H1 (cell line): ENCODE measurements around the gene ARHGAP26. TPM values are rescaled to one million over a fixed set of nuclear protein-coding genes. Genes with fewer than 3 reads are reported as not detected.

Source experiments
- CTCF ChIA-PET: fragments of 300-600 bp; sonication (Branson Sonifier 250); formaldehyde crosslinking; loops from one replicate; lab custom pipeline; 2021; ENCODE audit not compliant: partially characterized antibody; lab: Charles Lee
- POLR2A ChIA-PET: fragments of 300-600 bp; sonication (Branson Sonifier 250); formaldehyde crosslinking; loops from one replicate; lab custom pipeline; 2021; ENCODE audit warnings: inconsistent platforms; ENCODE audit not compliant: partially characterized antibody; lab: Charles Lee
- DNase-seq, 2 experiments: peaks; one replicate each; pipeline versions ENCODE4 v3.0.0 to v3.0.0-alpha.2; 2010 to 2022; ENCODE audit warnings: low spot score in 2 of 2, low read depth in 1 of 2, mixed read lengths in 1 of 2
- FAIRE-seq: peaks from 2 replicates; lab custom pipeline; 2011; peaks lifted over from hg19 to GRCh38; lab: Jason Lieb, UNC
- H2AFZ ChIP-seq: 2 replicates; pipeline ENCODE4 v1.8.1; 2012; ENCODE audit warnings: low read length, inconsistent platforms
- H2AK5ac ChIP-seq: 2 replicates; pipeline ENCODE4 v1.6.1; 2013; ENCODE audit warnings: low read depth, low read length
- H2BK120ac ChIP-seq: replicated peaks from 2 replicates; pipeline ENCODE3; 2013; ENCODE audit warnings: low read depth, low read length, inconsistent platforms
- H2BK12ac ChIP-seq: 2 replicates; pipeline ENCODE4 v1.6.1; 2013; ENCODE audit warnings: low read depth, low read length
- H2BK15ac ChIP-seq: 2 replicates; pipeline ENCODE4 v1.6.1; 2013; ENCODE audit warnings: low read length
- H2BK20ac ChIP-seq: 2 replicates; pipeline ENCODE4 v1.6.1; 2013; ENCODE audit warnings: low read length
- H2BK5ac ChIP-seq: 2 replicates; pipeline ENCODE4 v1.6.1; 2013; ENCODE audit warnings: low read depth, low read length
- H3K14ac ChIP-seq: 2 replicates; pipeline ENCODE4 v1.6.1; 2013; ENCODE audit warnings: inconsistent platforms; ENCODE audit not compliant: insufficient read length
- H3K18ac ChIP-seq: 2 replicates; pipeline ENCODE4 v1.6.1; 2013; ENCODE audit warnings: low read length; ENCODE audit errors: extremely low read depth
- H3K23ac ChIP-seq: 2 replicates; pipeline ENCODE4 v1.6.1; 2013; ENCODE audit warnings: inconsistent platforms; ENCODE audit not compliant: insufficient read length
- H3K23me2 ChIP-seq: 2 replicates; pipeline ENCODE4 v1.6.1; 2013; ENCODE audit warnings: low read depth, low read length
- H3K27ac ChIP-seq: 2 replicates; pipeline ENCODE4 v1.6.1; 2011; ENCODE audit warnings: low read depth, low read length, inconsistent platforms
- H3K27me3 ChIP-seq, 4 experiments: replicated peaks in 1 of 4; 1 replicate in 1 of 4; 2 replicates in 3 of 4; pipeline versions ENCODE4 v1.6.1 to v1.8.1; 2011 to 2013; ENCODE audit warnings: low read length in 3 of 4, mild to moderate bottlenecking in 3 of 4, inconsistent platforms in 2 of 4, mixed read lengths in 2 of 4, moderate library complexity in 1 of 4; ENCODE audit not compliant: control insufficient read depth in 3 of 4, insufficient read depth in 3 of 4; ENCODE audit errors: extremely low read depth in 1 of 4
- H3K36me3 ChIP-seq, 4 experiments: 2 replicates each; pipeline versions ENCODE4 v1.6.1 to v1.8.1; 2011 to 2013; ENCODE audit warnings: mild to moderate bottlenecking in 4 of 4, low read length in 3 of 4, moderate library complexity in 2 of 4, control low read depth in 1 of 4, inconsistent platforms in 1 of 4; ENCODE audit not compliant: insufficient read depth in 4 of 4, control insufficient read depth in 2 of 4
- H3K4ac ChIP-seq: replicated peaks from 2 replicates; pipeline ENCODE3; 2013; ENCODE audit warnings: low read length, low read depth, mixed read lengths, inconsistent platforms; ENCODE audit not compliant: insufficient read length
- H3K4me1 ChIP-seq, 4 experiments: replicated peaks in 1 of 4; 1 replicate in 1 of 4; 2 replicates in 3 of 4; pipeline versions ENCODE4 v1.6.1 to v1.8.1; 2011 to 2013; ENCODE audit warnings: low read length in 3 of 4, inconsistent platforms in 2 of 4, mixed read lengths in 1 of 4; ENCODE audit not compliant: insufficient read depth in 4 of 4, control insufficient read depth in 3 of 4
- H3K4me2 ChIP-seq, 2 experiments: 2 replicates each; pipeline versions ENCODE4 v1.6.1 to v1.8.1; 2011 to 2013; ENCODE audit warnings: low read depth in 2 of 2, low read length in 2 of 2, control low read depth in 1 of 2, inconsistent platforms in 1 of 2, mild to moderate bottlenecking in 1 of 2; ENCODE audit not compliant: insufficient read depth in 1 of 2
- H3K4me3 ChIP-seq, 4 experiments: fragments of 200-600, 300-600 bp in 1 of 4; sonication (generic), shearing (Covaris generic), sonication (Bioruptor Twin) in 1 of 4; 2 replicates each; pipeline versions ENCODE4 v1.5.1 to v1.8.1; 2011 to 2016; ENCODE audit warnings: low read length in 4 of 4, low read depth in 3 of 4, control low read depth in 2 of 4, inconsistent platforms in 2 of 4, mild to moderate bottlenecking in 2 of 4, mixed read lengths in 1 of 4, moderate library complexity in 1 of 4; ENCODE audit not compliant: insufficient read depth in 2 of 4; ENCODE audit errors: extremely low read depth in 1 of 4
- H3K56ac ChIP-seq: replicated peaks from 2 replicates; pipeline ENCODE3; 2013; ENCODE audit warnings: low read depth, mild to moderate bottlenecking, mixed read lengths, low read length, inconsistent platforms; ENCODE audit not compliant: insufficient read length
- H3K79me1 ChIP-seq: 2 replicates; pipeline ENCODE4 v1.6.1; 2013; ENCODE audit warnings: low read depth, low read length, control low read depth
- H3K79me2 ChIP-seq, 2 experiments: 2 replicates each; pipeline versions ENCODE4 v1.6.1 to v1.8.1; 2012 to 2013; ENCODE audit warnings: low read length in 2 of 2, mild to moderate bottlenecking in 2 of 2, inconsistent platforms in 1 of 2; ENCODE audit not compliant: insufficient read depth in 2 of 2, control insufficient read depth in 1 of 2
- H3K9ac ChIP-seq, 4 experiments: replicated peaks in 1 of 4; 1 replicate in 1 of 4; 2 replicates in 3 of 4; pipeline versions ENCODE4 v1.6.1 to v1.8.1; 2011 to 2013; ENCODE audit warnings: low read depth in 3 of 4, low read length in 3 of 4, control low read depth in 2 of 4, mild to moderate bottlenecking in 2 of 4, moderate library complexity in 2 of 4, inconsistent platforms in 1 of 4; ENCODE audit errors: extremely low read depth in 1 of 4
- H3K9me3 ChIP-seq, 2 experiments: 2 replicates each; pipeline versions ENCODE4 v1.6.1 to v1.8.1; 2012 to 2013; ENCODE audit warnings: mild to moderate bottlenecking in 2 of 2, moderate library complexity in 2 of 2, control low read depth in 1 of 2, inconsistent platforms in 1 of 2, low read depth in 1 of 2, low read length in 1 of 2, mixed read lengths in 1 of 2; ENCODE audit not compliant: insufficient read depth in 2 of 2
- H4K20me1 ChIP-seq, 2 experiments: replicated peaks in 1 of 2; 2 replicates each; pipeline versions ENCODE3 to v1.8.1; 2011 to 2013; ENCODE audit warnings: inconsistent platforms in 2 of 2, low read length in 2 of 2, mild to moderate bottlenecking in 1 of 2; ENCODE audit not compliant: insufficient read depth in 2 of 2, control insufficient read depth in 1 of 2
- H4K5ac ChIP-seq: 2 replicates; pipeline ENCODE4 v1.6.1; 2013; ENCODE audit warnings: low read length, low read depth, mixed read lengths, inconsistent platforms; ENCODE audit not compliant: insufficient read length
- H4K8ac ChIP-seq: 2 replicates; pipeline ENCODE4 v1.8.0; 2013; ENCODE audit warnings: mild to moderate bottlenecking, moderate library complexity, low read length, inconsistent platforms; ENCODE audit not compliant: insufficient read depth; ENCODE audit errors: extremely low read depth
- H4K91ac ChIP-seq: replicated peaks from 2 replicates; pipeline ENCODE3; 2013; ENCODE audit warnings: low read length, mixed read lengths, inconsistent platforms; ENCODE audit not compliant: insufficient read length
- CTBP2 ChIP-seq: IDR thresholded peaks from 2 replicates; pipeline ENCODE4 v1.7.0; 2011; ENCODE audit warnings: borderline replicate concordance, mild to moderate bottlenecking, moderate library complexity, mixed read lengths, low read length; ENCODE audit not compliant: insufficient read depth, insufficient read length
- GABPA ChIP-seq: IDR thresholded peaks from 2 replicates; pipeline ENCODE4 v1.6.1; 2011; ENCODE audit warnings: mild to moderate bottlenecking, low read length, moderate library complexity, borderline replicate concordance; ENCODE audit not compliant: insufficient read depth
- RXRA ChIP-seq: IDR thresholded peaks from 2 replicates; pipeline ENCODE4 v1.6.1; 2011; ENCODE audit warnings: low read depth, mild to moderate bottlenecking, low read length, moderate library complexity; ENCODE audit not compliant: insufficient read depth
- WGBS, 2 experiments: shearing (Covaris generic) in 1 of 2; methylation state at CpG; one replicate each; pipeline versions ENCODE4 v1.1.6 to v1.1.7; 2013 to 2015; ENCODE audit warnings: low lambda C conversion rate in 2 of 2, mixed read lengths in 2 of 2, inconsistent platforms in 1 of 2, low coverage in 1 of 2, missing lambda C conversion rate in 1 of 2; ENCODE audit not compliant: insufficient replicate concordance in 2 of 2, insufficient coverage in 1 of 2, insufficient read length in 1 of 2; ENCODE audit errors: extremely low coverage in 1 of 2, missing lambda C conversion rate in 1 of 2; 5-methylcytosine and 5-hydroxymethylcytosine counted together
- polyA plus RNA-seq, 7 experiments: library from polyadenylated mRNA; depleted of rRNA in 3 of 7; stranded (reverse) in 5 of 7; unstranded in 2 of 7; fragments of >200 nt in 5 of 7; fragments of 200-250 nt in 2 of 7; gene quantifications; 1 replicate in 5 of 7; 2 replicates in 1 of 7; 4 replicates in 1 of 7; pipeline versions ENCODE4 v1.2.1 to v1.2.3, GENCODE V29; 2011 to 2013; ENCODE audit warnings: missing spikeins in 2 of 7, mixed read lengths in 2 of 7
- total RNA-seq: library from RNA; stranded (reverse); fragmentation: NEBNext Ultra II Directional; extraction: Animal tissue kit (Norgen Biotek cat#: 25700); gene quantifications from 2 replicates; pipeline ENCODE4 v1.2.1, GENCODE V29; 2021

Gene ARHGAP26
- total and polyA plus RNA-seq, 2 of the 8 experiments (the other 6 are each of a cell fraction or from before 2014, with no cell fraction given) = 7.1 to 24.8 TPM

GRCh38 chr5:142817949-142818431, 47.8 kb downstream of the ARHGAP26 start:
- no peak overlapping the region for H3K9ac ChIP-seq
- H3K4ac ChIP-seq = no peak overlapping the region
- CTCF ChIA-PET = interaction anchor here (0.9 to 1.3 kb wide), 5 partner anchors 27 to 71 kb away, joined by 3 to 4 read pairs (median 3); no protein-coding TSS in a partner anchor
- no peaks in the 10 kb centered on the region for H3K9me3 ChIP-seq
- H3K79me2 ChIP-seq = peaks cover 0 to 10% of the 10 kb centered on the region in 2 experiments; a peak in 2 of 4 replicates
- no peak overlapping the region for H3K4me2 ChIP-seq
- H3K36me3 ChIP-seq = no peaks in the 10 kb centered on the region
- H3K18ac ChIP-seq = no peak overlapping the region
- no peak overlapping the region for H2BK120ac ChIP-seq
- no peak overlapping the region for H3K14ac ChIP-seq
- 91% methylated on average over 3 of the region's 3 CpGs; no CpG with 5 or more reads in 1 of the 2 experiments for WGBS, 2 experiments
- no peak overlapping the region; the same call in 1 of the 2 replicates for H2BK5ac ChIP-seq
- H3K4me3 ChIP-seq = no peak overlapping the region
- no peak overlapping the region for H2BK12ac ChIP-seq
- no peaks in the 10 kb centered on the region for H3K23me2 ChIP-seq
- DNase-seq = no peak
- peaks cover 3% of the 10 kb centered on the region for H3K79me1 ChIP-seq
- TF ChIP-seq RXRA (no peak), CTBP2 (no peak), GABPA (no peak)
- TF ChIP-seq, all 59 proteins: peak for 0
- H3K23ac ChIP-seq = no peak overlapping the region
- no peak overlapping the region for H3K27ac ChIP-seq
- H3K4me1 ChIP-seq = peaks cover 0 to 8% (median 6%) of the 10 kb centered on the region in 4 experiments; a peak in 4 of 7 replicates
- no peak overlapping the region for H2AK5ac ChIP-seq
- FAIRE-seq = no peak
- no peak overlapping the region for H4K91ac ChIP-seq
- H3K27me3 ChIP-seq = no peaks in the 10 kb centered on the region
- no peak overlapping the region for H2AFZ ChIP-seq
- no peak overlapping the region for H4K8ac ChIP-seq
- H2BK15ac ChIP-seq = no peak overlapping the region; the same call in 1 of the 2 replicates
- no peak overlapping the region for H4K5ac ChIP-seq
- peaks cover 0 to 3% of the 10 kb centered on the region in 2 experiments for H4K20me1 ChIP-seq
- no peak overlapping the region for H2BK20ac ChIP-seq
- no peak overlapping the region for H3K56ac ChIP-seq
- POLR2A ChIA-PET = interaction anchor here (1.2 kb wide), 1 partner anchor 10 kb away, joined by 3 read pairs; no protein-coding TSS in a partner anchor
